CD4-positive, alpha-beta T cell treated with Interleukin-21 for 1 hour (primary cell): ENCODE measurements around the gene DCAF8.

ENCODE experiments used
- DNase-seq: peaks from one replicate; pipeline ENCODE4 v3.0.0-alpha.2; 2020

DCAF8 gene

DNA sequence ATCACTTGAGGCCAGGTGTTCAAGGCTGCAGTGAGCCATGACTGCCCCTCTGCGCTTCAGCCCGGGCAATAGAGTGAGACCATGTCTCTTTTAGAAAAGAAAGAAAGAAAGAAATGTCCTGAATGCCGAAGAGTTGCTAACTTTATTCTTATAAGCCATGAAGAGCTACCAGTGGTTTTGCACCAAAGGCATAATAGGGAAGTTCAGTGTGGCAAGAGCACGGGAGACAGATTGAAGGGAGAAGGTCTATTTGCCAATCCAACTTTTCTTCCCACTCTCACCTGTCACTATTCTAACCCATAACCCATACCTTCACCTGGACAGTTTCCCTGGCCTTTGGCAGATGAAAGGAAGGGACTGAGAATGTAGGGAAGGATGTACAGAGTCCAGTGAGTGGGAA, 61.6 kb downstream of the DCAF8 start:
- DNase-seq, result no peak

DNA sequence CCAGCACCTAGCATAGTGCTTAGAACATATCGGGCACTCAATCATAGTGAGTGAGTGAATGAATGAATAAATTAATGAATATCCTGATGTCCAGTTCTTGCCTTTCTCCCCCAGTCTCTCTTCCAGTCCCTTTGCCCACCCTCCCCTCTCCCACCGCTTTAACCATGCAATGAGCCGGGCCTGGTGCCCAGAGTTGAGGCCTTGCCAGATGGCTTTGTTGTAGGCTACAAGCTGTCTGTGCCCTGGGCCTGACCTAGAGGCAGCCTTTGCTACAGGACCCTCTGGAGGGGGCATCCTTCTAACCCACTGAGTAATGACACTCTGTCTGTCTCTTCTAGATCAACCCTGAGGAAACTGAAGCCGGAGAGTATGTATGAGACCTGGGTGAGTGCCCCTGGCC, 65.1 kb downstream of the DCAF8 start:
- DNase-seq, result no peak

DNA sequence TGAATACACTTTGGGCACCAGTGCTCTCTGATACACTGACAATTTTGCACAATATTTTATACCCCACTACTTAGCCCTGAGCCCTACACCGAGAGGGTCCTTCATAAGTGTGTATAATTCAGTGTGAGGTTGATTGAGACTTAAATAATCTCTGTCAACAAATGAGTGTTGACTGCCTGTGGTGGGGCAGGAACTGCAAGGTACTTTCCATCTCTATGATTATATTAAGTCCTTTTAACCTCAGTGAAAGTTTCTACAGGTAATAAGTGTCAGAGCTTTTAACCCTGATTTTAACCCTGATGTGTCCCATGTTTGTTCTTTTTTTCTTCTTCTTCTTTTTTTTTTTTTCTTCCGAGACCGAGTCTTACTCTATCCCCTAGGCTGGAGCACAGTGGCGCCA, 66.2 kb downstream of the DCAF8 start:
- DNase-seq, result no peak

DNA sequence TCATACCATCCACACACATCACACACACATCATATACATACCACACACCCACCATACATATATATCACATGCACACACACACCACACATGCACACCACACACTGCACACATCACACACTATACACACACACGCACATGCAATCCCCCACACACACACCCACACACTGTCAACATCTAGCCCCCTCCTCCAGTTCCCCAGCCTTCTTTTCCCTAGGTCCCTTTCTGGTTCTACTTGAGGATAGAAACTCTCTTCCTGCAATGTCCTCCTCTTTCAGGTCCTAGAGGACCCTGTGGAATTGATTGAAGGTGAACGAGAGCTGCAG, 67.7 kb downstream of the DCAF8 start:
- no peak for DNase-seq

DNA sequence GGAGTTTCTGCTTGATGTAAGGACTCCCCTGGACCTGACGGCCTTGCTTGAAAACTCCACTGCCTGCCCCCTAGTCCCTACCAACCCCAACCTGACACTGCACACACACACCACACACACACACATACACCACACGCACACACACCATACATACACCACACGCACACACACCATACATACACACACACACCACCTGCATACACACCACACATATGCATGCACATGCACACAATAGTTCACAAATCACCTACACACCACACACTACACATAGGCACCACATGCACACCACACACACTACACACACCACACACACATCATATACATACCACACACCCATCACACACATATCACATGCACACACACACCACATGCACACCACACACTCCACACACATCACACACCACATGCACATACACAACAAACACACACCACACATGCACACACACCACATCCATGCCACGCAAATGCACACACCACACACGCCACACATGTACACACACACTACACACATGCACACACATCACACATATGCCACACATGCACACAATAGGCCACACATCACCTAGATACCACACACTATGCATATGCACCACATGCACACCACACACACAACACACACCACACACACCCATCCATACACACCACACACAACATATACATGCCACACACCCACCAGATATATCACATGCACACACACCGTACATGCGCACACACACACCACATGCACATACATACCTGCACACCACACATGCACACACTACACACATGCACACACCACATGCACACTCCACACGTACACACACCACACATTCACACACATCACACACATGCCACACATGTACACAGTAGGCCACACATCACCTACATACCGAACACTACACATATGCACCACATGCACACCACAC, 68.3 kb downstream of the DCAF8 start:
- no peak for DNase-seq

DNA sequence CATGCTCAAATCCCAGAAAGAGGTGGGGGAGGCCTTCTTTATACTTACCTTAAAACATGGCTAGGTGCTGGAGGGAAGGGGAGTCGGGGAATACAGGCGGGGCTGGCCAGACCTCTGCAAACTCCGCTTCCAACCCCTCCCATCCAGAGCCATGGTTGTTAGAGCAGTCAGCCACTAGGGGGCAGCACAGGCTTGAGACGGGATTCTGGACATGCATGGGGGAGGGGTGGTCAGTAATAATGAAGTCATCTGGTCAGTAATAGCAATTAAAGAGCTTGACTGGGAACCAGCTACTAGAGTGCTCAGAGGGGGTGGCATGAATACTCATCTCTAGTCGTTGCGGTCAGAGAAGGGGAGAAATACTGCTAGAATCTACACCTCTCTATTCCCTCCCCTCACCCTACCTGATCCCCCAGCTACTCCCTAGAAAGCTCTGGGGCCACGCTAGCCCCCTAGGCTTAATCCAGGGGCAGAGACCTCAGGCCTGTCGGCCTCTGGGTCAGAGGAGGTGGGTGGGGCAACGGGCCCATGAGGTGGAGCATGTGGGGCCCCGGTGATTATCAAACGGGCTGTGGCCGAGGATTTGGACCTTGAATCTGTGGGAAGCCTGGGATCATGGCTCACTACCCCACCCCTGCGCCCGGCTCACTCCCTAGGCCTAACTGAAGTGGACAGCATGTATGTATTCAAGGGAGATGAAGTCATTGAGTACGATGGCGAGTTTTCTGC, 69.1 kb downstream of the DCAF8 start:
- peak; percentile 80 for DNase-seq

DNA sequence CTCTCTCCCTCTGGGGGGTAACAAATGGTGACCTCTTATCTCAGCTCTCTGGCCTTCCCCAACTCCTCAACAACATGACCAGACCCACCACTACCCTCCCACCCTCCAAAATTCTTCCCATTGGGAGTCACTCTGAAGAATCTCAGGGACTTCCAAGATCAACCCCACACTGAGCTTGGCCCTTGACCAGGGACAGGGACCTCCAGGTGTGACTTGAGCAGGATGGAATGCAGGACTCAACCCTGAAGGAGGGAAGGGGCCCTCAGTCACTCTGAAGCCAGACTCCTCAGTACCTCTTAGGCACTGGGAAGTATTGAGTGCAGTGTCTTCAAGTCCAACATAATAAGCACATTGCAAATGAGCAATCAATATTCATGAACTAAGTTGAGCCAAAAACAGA, 70.1 kb downstream of the DCAF8 start:
- no peak for DNase-seq

DNA sequence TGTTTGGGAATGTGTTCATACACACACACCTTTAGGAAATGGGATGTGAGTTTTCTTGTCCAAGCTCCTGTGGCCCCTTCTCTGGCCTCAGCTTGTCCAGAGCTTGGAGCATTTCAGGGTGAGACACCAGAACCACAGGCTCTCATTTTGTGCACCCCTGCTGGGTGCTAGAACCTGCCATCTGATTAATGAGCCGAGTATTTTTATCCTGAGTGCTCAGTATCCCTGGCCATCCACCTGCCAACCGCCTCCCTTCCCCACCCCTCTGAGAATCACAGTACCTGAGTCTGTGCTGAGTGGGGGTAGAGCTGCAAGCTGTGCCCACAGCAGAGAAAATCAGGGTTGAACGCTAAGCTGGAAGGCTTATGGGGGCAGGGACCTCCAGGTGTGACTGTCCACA, 70.6 kb downstream of the DCAF8 start:
- no peak for DNase-seq

DNA sequence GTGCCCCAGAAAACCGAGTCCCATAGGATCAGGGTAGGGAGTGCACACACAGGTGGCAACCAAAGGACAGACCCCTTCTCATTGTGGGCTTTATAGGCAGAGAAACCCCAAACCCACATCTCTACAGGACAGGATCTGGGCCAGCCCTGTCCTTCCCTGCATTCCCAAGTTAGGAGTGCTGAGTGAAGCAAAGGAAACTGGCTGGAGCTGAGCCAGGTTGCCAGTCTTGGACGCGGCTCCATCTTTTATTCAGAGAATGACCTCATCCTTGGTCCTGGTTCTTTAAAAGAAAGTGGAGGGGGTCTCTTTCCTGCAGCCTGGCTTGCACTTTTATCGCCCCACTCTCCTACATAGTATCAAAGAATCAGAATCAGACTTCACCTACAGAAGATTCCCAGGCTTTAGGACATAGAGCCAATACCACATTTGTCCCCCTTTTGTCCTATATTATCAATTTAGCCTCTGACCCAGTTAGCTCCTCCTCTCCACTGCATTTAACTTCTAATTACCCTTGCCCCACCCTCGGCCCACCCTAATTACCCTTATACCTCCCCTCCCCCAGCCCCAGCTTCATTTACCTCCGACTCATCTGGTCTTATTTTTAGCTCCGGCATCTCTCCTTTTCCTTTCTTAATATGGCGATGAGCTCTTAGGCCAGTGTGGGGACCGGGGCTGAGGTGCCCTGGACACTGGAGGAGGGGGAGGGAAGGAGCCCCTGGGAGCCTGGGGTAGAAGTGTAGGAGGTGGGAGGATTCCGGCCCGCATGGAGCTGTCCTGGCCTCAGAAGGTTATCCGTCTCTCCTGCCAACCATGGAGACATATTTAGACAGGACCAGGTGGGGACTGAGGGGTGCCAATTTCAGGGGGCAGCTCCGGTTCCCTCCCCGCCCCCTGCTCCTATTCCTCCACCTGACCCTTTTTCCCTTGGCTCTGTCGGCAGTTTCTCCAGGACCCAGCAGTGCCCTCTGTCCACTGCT, 72.4 kb downstream of the DCAF8 start, which contains the start of gene CASQ1:
Gene CASQ1 (plus strand): TSS at position 927 of the 977 bp plus-strand sequence. CDS start 177 bp downstream, outside the sequence.
- no peak for DNase-seq

DNA sequence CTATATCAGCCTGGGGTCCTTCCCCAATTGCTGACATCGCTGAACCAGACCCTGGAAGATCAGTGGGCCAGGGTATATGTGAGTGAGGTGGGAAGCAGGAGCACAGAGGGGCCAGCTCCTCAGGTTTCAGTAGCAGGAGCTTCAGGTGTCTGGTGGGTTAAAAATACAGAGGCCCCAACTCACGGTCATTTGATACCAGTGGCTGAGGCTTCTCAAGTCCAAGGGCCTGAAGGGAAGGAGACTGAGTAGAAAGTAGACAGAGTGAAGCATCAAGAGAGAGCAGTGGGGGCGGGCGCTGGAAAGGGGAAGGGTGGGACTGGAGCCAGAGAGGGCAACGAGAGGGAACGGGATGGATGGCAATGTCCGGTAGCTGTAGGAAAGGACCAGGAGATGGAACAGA, 74.0 kb downstream of the DCAF8 start:
- no peak for DNase-seq

DNA sequence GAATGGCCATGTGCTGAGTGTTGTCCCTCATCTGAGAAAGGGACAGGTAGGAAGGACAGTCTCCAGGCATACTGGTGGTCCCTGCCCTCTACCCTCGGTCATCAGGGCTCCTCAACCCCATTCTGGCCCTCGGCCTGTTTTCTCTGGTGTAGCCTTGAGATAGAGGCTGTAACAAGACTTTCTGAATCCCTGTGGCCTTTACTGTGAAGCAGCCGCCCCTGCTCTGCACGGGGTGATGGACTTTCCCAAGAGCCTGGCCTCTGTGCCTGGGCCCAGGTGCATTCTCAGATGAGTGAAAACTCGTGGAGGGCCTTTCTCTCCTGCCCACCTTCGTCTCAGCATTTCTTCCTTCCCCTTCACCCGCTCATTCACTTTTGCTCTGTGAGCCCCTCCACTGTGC, 74.9 kb downstream of the DCAF8 start:
- DNase-seq, result no peak

DNA sequence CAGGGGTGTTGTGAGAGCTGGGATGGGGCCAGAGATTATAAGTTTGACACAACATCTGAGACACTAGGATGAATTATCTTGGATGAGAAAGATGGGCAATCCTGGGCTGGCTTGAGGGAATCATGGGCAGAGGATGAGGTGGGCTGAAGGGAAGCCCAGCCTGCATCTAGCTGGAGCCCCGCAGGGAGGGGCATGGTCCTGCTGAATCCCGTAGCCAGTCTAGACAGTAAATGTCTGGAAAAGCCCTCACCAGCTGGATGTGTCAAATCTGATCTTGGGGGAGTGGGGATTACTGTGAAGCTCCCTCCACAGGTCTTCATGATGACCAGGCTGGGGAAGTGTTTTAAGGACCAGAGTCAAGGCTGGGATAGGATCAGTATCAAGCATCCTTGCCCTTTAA, 75.6 kb downstream of the DCAF8 start:
- DNase-seq, result no peak

DNA sequence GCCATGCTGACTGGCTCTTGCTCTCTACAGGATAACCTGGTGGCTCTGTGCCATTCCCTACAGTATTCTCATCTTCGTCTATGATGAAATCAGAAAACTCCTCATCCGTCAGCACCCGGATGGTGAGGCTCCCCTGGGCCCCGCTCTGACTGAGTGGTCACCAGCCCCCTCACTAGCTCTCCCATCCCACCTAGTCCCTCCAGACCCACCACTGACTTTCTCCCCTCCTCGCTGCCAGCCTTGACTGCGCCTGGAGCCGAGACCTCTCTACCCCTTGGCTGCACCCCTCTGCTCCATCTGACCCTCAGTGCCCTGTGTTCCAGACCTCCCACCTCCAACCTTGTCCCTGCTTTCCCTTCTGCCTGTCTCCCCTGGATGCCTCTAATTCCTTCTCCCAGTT, 76.1 kb downstream of the DCAF8 start:
- DNase-seq, result no peak

DNA sequence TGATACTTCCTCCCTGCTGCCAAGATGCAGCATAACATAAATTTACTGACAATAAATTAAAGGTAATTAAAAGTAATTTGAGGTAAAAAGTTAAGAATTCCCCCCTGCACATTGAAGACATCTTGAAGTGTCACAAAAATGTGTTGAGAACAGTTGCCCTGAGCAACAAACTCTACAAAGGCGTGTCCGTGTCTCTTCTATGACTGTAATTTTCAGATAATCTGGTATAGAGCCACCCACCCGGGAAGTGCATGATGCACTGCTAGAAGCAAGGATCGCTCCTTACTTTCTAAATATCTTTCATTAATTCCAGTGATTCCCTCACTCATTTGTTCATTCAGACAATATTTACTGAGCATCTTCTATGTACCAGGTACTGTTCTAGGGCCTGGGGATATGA, 83.0 kb downstream of the DCAF8 start:
- DNase-seq, result no peak

DNA sequence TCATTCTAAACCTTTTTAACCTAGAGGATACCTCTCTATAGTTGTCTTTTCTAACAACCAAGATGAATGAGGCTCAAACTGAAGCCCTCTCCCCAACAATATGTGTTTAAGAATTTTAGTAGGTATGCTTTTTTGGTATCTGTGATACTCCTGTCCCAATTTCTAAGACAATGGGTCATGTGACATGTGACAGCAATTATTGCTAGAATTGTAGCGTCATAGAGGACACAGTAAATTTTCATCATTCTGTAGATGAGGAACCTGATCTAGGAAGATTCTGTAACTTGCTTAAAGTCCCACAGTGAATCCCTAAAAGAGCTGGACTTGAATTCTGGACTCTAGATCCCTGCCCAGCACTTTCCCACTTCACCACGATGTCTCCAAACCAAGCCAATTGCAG, 83.6 kb downstream of the DCAF8 start:
- DNase-seq, result no peak

DNA sequence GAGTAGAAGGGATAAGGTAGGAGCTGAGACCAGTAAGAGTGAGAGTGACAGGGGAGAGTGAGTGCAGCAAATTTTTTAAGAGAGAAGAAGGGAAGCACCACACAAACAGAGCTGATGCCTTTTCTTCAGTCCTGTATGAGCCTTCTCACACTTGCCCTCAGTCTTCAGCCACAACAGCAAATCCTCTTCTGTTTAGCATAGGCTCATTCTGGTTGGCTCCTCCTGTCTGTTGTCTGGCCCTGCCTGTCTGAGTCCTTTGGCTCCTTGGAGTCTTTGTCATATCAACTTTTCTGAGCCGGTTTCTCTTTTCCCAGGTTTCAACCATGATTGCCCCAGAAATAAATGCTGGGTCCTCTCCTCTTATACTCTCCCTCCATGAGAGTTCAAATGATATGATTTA, 84.7 kb downstream of the DCAF8 start:
- DNase-seq, result no peak

DNA sequence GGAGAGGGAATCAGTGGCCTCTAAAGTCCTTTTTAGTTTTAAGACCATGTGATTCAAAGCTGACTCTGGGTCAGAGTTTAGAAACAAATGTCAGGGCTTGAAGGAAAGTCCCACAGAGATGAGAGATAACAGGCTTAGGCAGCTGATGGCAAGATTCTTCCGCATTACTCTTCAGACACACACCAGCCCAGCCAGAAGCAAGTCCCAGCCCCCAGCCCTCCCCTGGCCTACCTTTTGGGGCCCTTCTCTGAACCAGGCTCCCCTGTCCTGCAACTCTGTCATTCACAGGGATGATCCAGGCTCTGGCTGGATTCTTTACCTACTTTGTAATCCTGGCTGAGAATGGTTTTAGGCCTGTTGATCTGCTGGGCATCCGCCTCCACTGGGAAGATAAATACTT, 85.1 kb downstream of the DCAF8 start:
- no peak for DNase-seq

DNA sequence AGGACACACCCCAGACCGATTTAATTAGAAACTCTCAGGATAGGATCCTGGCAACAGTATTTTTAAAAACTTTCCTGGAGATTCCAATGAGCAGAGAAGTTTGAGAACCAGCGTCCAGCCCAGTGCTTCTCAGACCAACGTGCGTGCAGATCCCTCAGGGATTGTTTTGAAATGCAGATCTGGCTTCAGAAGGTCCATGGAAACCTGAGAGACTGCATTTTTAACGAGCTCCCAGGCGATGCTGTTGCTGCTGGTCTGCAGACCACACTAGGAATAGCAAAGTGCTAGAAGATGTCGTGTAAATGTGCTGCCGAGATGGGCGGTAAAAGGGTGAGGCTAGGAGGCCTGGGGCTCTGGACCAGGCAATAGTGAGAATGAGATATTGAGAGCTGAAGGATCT, 90.4 kb downstream of the DCAF8 start:
- DNase-seq, result no peak

DNA sequence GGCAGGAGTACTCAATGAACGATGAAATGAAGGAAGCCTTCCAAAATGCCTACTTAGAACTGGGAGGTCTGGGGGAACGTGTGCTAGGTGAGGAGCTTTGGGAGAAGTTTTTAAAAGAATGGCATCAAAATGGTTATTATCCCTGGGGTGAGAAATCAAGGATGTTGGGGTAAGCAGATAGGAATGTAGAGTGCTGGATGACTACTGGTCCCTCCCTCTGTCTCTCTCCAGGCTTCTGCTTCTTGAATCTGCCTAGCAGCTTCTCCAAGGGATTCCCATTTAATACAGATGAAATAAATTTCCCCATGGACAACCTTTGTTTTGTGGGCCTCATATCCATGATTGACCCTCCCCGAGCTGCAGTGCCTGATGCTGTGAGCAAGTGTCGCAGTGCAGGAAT, 91.0 kb downstream of the DCAF8 start:
- DNase-seq, result no peak

DNA sequence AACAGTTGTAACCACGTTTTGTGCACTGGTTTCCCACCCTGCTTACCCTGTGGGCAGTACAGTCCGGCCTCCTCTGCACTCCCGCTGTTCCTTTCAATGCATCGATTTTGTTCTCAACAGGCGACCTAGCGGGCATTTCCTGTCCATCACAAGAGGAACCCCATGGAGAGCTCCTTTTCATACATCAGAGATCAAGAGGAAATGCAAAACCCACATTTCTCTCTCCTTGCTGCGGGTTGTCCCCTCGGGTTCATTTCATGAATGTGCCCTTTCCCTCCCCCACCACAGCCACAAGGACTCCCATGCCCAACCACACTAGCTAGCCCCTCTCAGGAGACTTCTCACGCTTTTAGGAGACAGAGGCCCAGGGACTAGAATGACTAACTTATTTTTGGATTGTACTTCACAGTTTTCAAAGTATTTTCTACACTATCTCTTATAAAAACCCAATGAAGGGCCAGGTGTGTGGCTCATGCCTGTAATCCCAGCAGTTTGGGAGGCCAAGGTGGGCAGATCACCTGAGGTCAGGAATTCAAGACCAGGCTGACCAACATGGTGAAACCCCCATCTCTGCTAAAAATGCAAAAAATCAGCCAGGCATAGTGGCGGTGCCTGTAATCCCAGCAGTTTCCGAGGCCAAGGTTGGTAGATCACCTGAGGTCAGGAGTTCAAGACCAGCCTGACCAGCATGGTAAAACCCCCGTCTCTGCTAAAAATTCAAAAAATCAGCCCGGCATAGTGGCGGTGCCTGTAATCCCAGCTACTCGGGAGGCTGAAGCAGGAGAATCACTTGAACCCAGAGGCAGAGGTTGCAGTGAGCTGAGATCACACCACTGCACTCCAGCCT, 92.6 kb downstream of the DCAF8 start:
- no peak for DNase-seq

DNA sequence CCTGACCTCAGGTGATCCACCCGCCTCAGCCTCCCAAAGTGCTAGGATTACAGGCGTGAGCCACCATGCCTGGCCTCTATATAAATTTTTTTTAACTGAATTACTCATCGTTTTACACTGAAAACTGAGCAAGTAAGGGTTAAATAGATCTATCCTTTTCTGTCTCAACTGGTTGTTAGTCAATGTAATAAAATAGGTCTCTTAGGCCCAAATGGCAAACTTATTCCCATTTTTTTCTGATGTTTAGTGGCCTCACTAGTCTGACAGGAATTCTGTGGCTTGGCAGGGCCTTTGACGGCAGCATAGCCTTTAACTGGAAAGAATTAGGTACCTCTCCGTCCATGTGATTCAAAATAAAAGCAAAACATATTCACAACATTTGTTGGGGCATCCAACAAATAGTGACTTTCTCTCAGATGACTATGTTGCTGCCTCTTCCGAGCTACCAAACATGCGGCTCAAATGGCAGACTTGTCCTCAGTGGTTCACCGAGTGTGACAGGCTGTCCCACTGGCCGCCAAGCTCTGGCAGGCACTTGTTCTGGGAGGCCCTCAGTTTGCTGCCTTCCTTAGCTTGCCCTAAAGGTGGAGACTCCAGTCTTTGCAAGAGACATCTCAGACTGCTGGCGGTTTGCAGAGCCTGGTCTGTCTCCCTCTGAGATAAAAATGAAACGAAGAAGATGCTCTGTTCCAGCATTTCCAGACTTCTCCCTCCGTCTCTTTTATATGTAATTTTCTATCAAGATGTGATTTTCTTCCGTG, 93.6 kb downstream of the DCAF8 start:
- no peak for DNase-seq

DNA sequence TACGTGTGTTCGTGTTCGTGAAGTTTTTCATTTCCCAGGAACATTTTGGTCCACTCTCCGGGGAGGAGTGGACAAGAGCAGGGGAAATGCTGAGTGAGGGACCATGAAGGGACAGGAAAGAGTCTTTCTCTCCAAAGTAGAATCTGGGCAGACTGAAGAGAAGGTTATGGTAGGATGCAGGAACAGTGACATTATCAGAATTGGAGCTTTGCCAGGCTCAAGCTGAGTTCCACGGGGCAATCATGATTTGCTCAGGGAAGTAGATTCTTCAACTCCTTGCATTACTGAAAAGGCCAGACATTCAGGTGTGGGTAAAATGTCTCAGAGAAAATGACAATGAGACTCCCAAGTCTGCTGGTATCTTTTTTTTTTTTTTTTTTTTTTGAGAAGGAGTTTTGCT, 94.3 kb downstream of the DCAF8 start:
- no peak for DNase-seq
